Mucosa of rectum (tissue), 2 donors: ENCODE results near the gene PLCZ1.
"Not testable (repeated sequence)": the region's sequence is repeated elsewhere in the genome, so short reads cannot be mapped to it uniquely, and the experiment has no call there.

Experiments used
- H3K27ac ChIP-seq, 2 donors: one replicate each; pipeline ENCODE4 v1.7.0; 2013; ENCODE audit warnings: inconsistent platforms in 2 of 2, low read depth in 2 of 2, low read length in 2 of 2
- H3K27me3 ChIP-seq, 2 donors: one replicate each; pipeline ENCODE4 v1.7.0; 2013; ENCODE audit warnings: low read length in 2 of 2; ENCODE audit not compliant: control insufficient read depth in 2 of 2, insufficient read depth in 2 of 2
- H3K36me3 ChIP-seq, 2 donors: one replicate each; pipeline ENCODE4 v1.7.0; 2013; ENCODE audit warnings: low read length in 2 of 2; ENCODE audit not compliant: control insufficient read depth in 2 of 2, insufficient read depth in 2 of 2
- H3K4me1 ChIP-seq, 2 donors: one replicate each; pipeline ENCODE4 v1.7.0; 2013; ENCODE audit warnings: low read length in 2 of 2, mild to moderate bottlenecking in 1 of 2; ENCODE audit not compliant: control insufficient read depth in 2 of 2, insufficient read depth in 2 of 2
- H3K4me3 ChIP-seq, 2 donors: one replicate each; pipeline ENCODE4 v1.7.0; 2013; ENCODE audit warnings: low read length in 2 of 2
- H3K9ac ChIP-seq, 2 donors: one replicate each; pipeline ENCODE4 v1.7.0; 2013; ENCODE audit warnings: low read length in 2 of 2, low read depth in 1 of 2, mild to moderate bottlenecking in 1 of 2
- H3K9me3 ChIP-seq, 2 donors: one replicate each; pipeline ENCODE4 v1.7.0; 2013; ENCODE audit warnings: low read length in 2 of 2; ENCODE audit not compliant: control insufficient read depth in 2 of 2
- donor health status: healthy.
- donor health status: Normal muscosa, but diverticular disease.

Gene PLCZ1

GRCh38 chr12:18716236-18716635, 21.6 kb downstream of the PLCZ1 start:
- Histone ChIP-seq H3K4me1 (no peaks in the 10 kb centered on the region), H3K9ac (no peak overlapping the region)

GRCh38 chr12:18706798-18707197, 31.0 kb downstream of the PLCZ1 start:
- no peaks in the 10 kb centered on the region for H3K4me1 ChIP-seq
- no peaks in the 10 kb centered on the region for H3K36me3 ChIP-seq
- no peak overlapping the region for H3K9ac ChIP-seq
- H3K27ac ChIP-seq, result no peak overlapping the region
- no peaks in the 10 kb centered on the region for H3K9me3 ChIP-seq
- no peak overlapping the region for H3K4me3 ChIP-seq
- no peaks in the 10 kb centered on the region for H3K27me3 ChIP-seq

More at GRCh38 chr12:18716236-18716635, 21.6 kb downstream of the PLCZ1 start:
- H3K27ac ChIP-seq, result no peak overlapping the region
- no peaks in the 10 kb centered on the region for H3K9me3 ChIP-seq
- no peaks in the 10 kb centered on the region for H3K27me3 ChIP-seq
- H3K36me3 ChIP-seq, result no peaks in the 10 kb centered on the region
- no peak overlapping the region for H3K4me3 ChIP-seq

GRCh38 chr12:18703911-18704310, 33.9 kb downstream of the PLCZ1 start:
- Histone ChIP-seq H3K4me1 (no peaks in the 10 kb centered on the region), H3K4me3 (no peak overlapping the region), H3K36me3 (no peaks in the 10 kb centered on the region), H3K9ac (no peak overlapping the region), H3K27ac (no peak overlapping the region), H3K27me3 (no peaks in the 10 kb centered on the region), H3K9me3 (no peaks in the 10 kb centered on the region)

GRCh38 chr12:18703321-18703720, 34.5 kb downstream of the PLCZ1 start:
- Histone ChIP-seq H3K36me3 (no peaks in the 10 kb centered on the region), H3K9ac (no peak overlapping the region), H3K4me1 (no peaks in the 10 kb centered on the region), H3K4me3 (no peak overlapping the region), H3K27me3 (no peaks in the 10 kb centered on the region), H3K27ac (no peak overlapping the region), H3K9me3 (no peaks in the 10 kb centered on the region)

- Histone ChIP-seq H3K9ac (no peak overlapping the region), H3K36me3 (no peaks in the 10 kb centered on the region), H3K4me1 (no peaks in the 10 kb centered on the region), H3K27ac (no peak overlapping the region), H3K4me3 (no peak overlapping the region), H3K27me3 (no peaks in the 10 kb centered on the region), H3K9me3 (no peaks in the 10 kb centered on the region)
Observed at GRCh38 chr12:18700271-18700670, 37.5 kb downstream of the PLCZ1 start.

- Histone ChIP-seq H3K9ac (no peak overlapping the region), H3K4me3 (no peak overlapping the region), H3K9me3 (no peaks in the 10 kb centered on the region), H3K27ac (no peak overlapping the region), H3K36me3 (no peaks in the 10 kb centered on the region), H3K27me3 (no peaks in the 10 kb centered on the region), H3K4me1 (no peaks in the 10 kb centered on the region)
Observed at GRCh38 chr12:18696971-18697602, 40.7 kb downstream of the PLCZ1 start.

GRCh38 chr12:18693986-18694385, 43.8 kb downstream of the PLCZ1 start:
- not testable (repeated sequence) for H3K4me1 ChIP-seq, H3K9me3 ChIP-seq, H3K27me3 ChIP-seq, H3K4me3 ChIP-seq, H3K27ac ChIP-seq, H3K36me3 ChIP-seq, H3K9ac ChIP-seq

- Histone ChIP-seq H3K4me1 (no peaks in the 10 kb centered on the region), H3K27ac (no peak overlapping the region), H3K4me3 (no peak overlapping the region), H3K9ac (no peak overlapping the region), H3K36me3 (no peaks in the 10 kb centered on the region), H3K27me3 (no peaks in the 10 kb centered on the region), H3K9me3 (no peaks in the 10 kb centered on the region)
Observed at GRCh38 chr12:18690653-18691052, 47.2 kb downstream of the PLCZ1 start.

- no peak overlapping the region for H3K27ac ChIP-seq
- no peaks in the 10 kb centered on the region for H3K9me3 ChIP-seq
- no peaks in the 10 kb centered on the region for H3K27me3 ChIP-seq
- H3K36me3 ChIP-seq, result no peaks in the 10 kb centered on the region
- H3K4me1 ChIP-seq, result no peaks in the 10 kb centered on the region
- no peak overlapping the region for H3K4me3 ChIP-seq
- H3K9ac ChIP-seq, result no peak overlapping the region
Observed at GRCh38 chr12:18689771-18690170, 48.0 kb downstream of the PLCZ1 start.

GRCh38 chr12:18684430-18684829, 53.4 kb downstream of the PLCZ1 start:
- Histone ChIP-seq H3K9ac (no peak overlapping the region), H3K4me3 (no peak overlapping the region), H3K36me3 (no peaks in the 10 kb centered on the region), H3K4me1 (no peaks in the 10 kb centered on the region), H3K27ac (no peak overlapping the region), H3K9me3 (no peaks in the 10 kb centered on the region), H3K27me3 (no peaks in the 10 kb centered on the region)
